ENCODE results near the gene RPL13A. TPM values are rescaled to one million over a fixed set of nuclear protein-coding genes. Genes with fewer than 3 reads are reported as not detected.

Gene RPL13A
- total and polyA plus RNA-seq, 5 donors from 2014 or later, result 1,768 to 3,622 (median 2,937) TPM

- Mint-ChIP-seq H3K27me3 (no peaks in the 10 kb centered on the region), H3K36me3 (peaks cover 24% of the 10 kb centered on the region), H3K9me3 (no peaks in the 10 kb centered on the region), H3K27ac (peak within 1 kb of the TSS; percentile 98 to 99 (median 99)), H3K4me3 (peak within 1 kb of the TSS; percentile 95 to 100 (median 97)), H3K4me1 (peaks cover 7 to 65% (median 32%) of the 10 kb centered on the region in 4 donors)
- H3K9me3 ChIP-seq (ENCODE audit: control insufficient read depth in 2 of 2, low read length in 2 of 2), result no peaks in the 10 kb centered on the region
- peaks cover 26% of the 10 kb centered on the region for H3K36me3 ChIP-seq (ENCODE audit: control insufficient read depth, insufficient read depth, low read length)
- ATAC-seq (ENCODE audit: low read depth in 2 of 2) (peak; percentile 66 to 69), DNase-seq (peak; percentile 91 to 99 (median 95))
- peak within 1 kb of the TSS; percentile 94 for H3K27ac ChIP-seq (ENCODE audit: insufficient read depth, low read length, poor library complexity, severe bottlenecking)
- peaks cover 47% of the 10 kb centered on the region for H3K4me1 ChIP-seq (ENCODE audit: control insufficient read depth, insufficient read depth, low read length, poor library complexity, severe bottlenecking)
- peak within 1 kb of the TSS; percentile 99 for H3K4me3 ChIP-seq (ENCODE audit: low read depth, low read length)
- H3K27me3 ChIP-seq (ENCODE audit: control insufficient read depth, insufficient read depth, low read length), result no peaks in the 10 kb centered on the region
Measured at GRCh38 chr19:49451430-49452181, 35.8 kb upstream of the RPL13A start, which contains the start of gene PIH1D1. PIH1D1 (minus strand) TSS chr19:49451814; CDS start chr19:49451574, 240 bp downstream.

- Mint-ChIP-seq H3K36me3 (peaks cover 27% of the 10 kb centered on the region), H3K9me3 (no peaks in the 10 kb centered on the region), H3K27me3 (no peaks in the 10 kb centered on the region), H3K27ac (peak within 1 kb of the TSS; percentile 98 to 99 (median 99)), H3K4me3 (peak within 1 kb of the TSS; percentile 95 to 100 (median 97)), H3K4me1 (peaks cover 7 to 68% (median 34%) of the 10 kb centered on the region in 4 donors)
- Histone ChIP-seq H3K27me3 (ENCODE audit: control insufficient read depth, insufficient read depth, low read length) (no peaks in the 10 kb centered on the region), H3K9me3 (ENCODE audit: control insufficient read depth in 2 of 2, low read length in 2 of 2) (no peaks in the 10 kb centered on the region), H3K4me3 (ENCODE audit: low read depth, low read length) (peak within 1 kb of the TSS; percentile 99), H3K27ac (ENCODE audit: insufficient read depth, low read length, poor library complexity, severe bottlenecking) (peak within 1 kb of the TSS; percentile 94), H3K36me3 (ENCODE audit: control insufficient read depth, insufficient read depth, low read length) (peaks cover 15% of the 10 kb centered on the region), H3K4me1 (ENCODE audit: control insufficient read depth, insufficient read depth, low read length, poor library complexity, severe bottlenecking) (peaks cover 43% of the 10 kb centered on the region)
- peak; percentile 90 to 92 for ATAC-seq (ENCODE audit: low read depth in 2 of 2)
- peak; percentile 96 to 99 (median 97) for DNase-seq
Measured at GRCh38 chr19:49453013-49453756, 34.2 kb upstream of the RPL13A start, which contains the start of gene ALDH16A1. ALDH16A1 (plus strand) TSS chr19:49453225; CDS start chr19:49453332, 107 bp downstream.

GRCh38 chr19:49453757-49454240, 33.6 kb upstream of the RPL13A start:
- Mint-ChIP-seq H3K4me1 (peaks cover 7 to 62% (median 32%) of the 10 kb centered on the region in 4 donors), H3K27ac (peak overlapping the region; percentile 98 to 99 (median 99)), H3K9me3 (no peaks in the 10 kb centered on the region), H3K27me3 (no peaks in the 10 kb centered on the region), H3K36me3 (peaks cover 20% of the 10 kb centered on the region), H3K4me3 (peak overlapping the region; percentile 94 to 100 (median 96))
- Histone ChIP-seq H3K4me3 (ENCODE audit: low read depth, low read length) (peak overlapping the region; percentile 89), H3K36me3 (ENCODE audit: control insufficient read depth, insufficient read depth, low read length) (peaks cover 12% of the 10 kb centered on the region), H3K27ac (ENCODE audit: insufficient read depth, low read length, poor library complexity, severe bottlenecking) (peak overlapping the region; percentile 94), H3K27me3 (ENCODE audit: control insufficient read depth, insufficient read depth, low read length) (no peaks in the 10 kb centered on the region), H3K4me1 (ENCODE audit: control insufficient read depth, insufficient read depth, low read length, poor library complexity, severe bottlenecking) (peaks cover 37% of the 10 kb centered on the region), H3K9me3 (ENCODE audit: control insufficient read depth in 2 of 2, low read length in 2 of 2) (no peaks in the 10 kb centered on the region)
- DNase-seq (no peak), ATAC-seq (ENCODE audit: low read depth in 2 of 2) (no peak)

GRCh38 chr19:49455773-49456172, 31.6 kb upstream of the RPL13A start:
- Histone ChIP-seq H3K27me3 (ENCODE audit: control insufficient read depth, insufficient read depth, low read length) (no peaks in the 10 kb centered on the region), H3K9me3 (ENCODE audit: control insufficient read depth in 2 of 2, low read length in 2 of 2) (no peaks in the 10 kb centered on the region), H3K36me3 (ENCODE audit: control insufficient read depth, insufficient read depth, low read length) (peaks cover 17% of the 10 kb centered on the region), H3K4me3 (ENCODE audit: low read depth, low read length) (no peak overlapping the region), H3K4me1 (ENCODE audit: control insufficient read depth, insufficient read depth, low read length, poor library complexity, severe bottlenecking) (peaks cover 28% of the 10 kb centered on the region), H3K27ac (ENCODE audit: insufficient read depth, low read length, poor library complexity, severe bottlenecking) (no peak overlapping the region)
- ATAC-seq (ENCODE audit: low read depth in 2 of 2) (no peak), DNase-seq (no peak)
- Mint-ChIP-seq H3K4me3 (peak overlapping the region in 3 of 4 donors; percentile 1 to 64 (median 30)), H3K36me3 (peaks cover 19% of the 10 kb centered on the region), H3K27ac (peak overlapping the region in 2 of 3 donors; percentile 13 to 25), H3K4me1 (peaks cover 7 to 50% (median 24%) of the 10 kb centered on the region in 4 donors), H3K27me3 (no peaks in the 10 kb centered on the region), H3K9me3 (no peaks in the 10 kb centered on the region)

- H3K36me3 ChIP-seq (ENCODE audit: control insufficient read depth, insufficient read depth, low read length), result peaks cover 17% of the 10 kb centered on the region
- H3K4me1 ChIP-seq (ENCODE audit: control insufficient read depth, insufficient read depth, low read length, poor library complexity, severe bottlenecking), result peaks cover 23% of the 10 kb centered on the region
- Mint-ChIP-seq H3K27ac (peak overlapping the region in 2 of 3 donors; percentile 25 to 42), H3K36me3 (peaks cover 18% of the 10 kb centered on the region), H3K27me3 (no peaks in the 10 kb centered on the region), H3K4me3 (peak overlapping the region in 3 of 4 donors; percentile 1 to 64 (median 30)), H3K9me3 (no peaks in the 10 kb centered on the region), H3K4me1 (peaks cover 7 to 48% (median 23%) of the 10 kb centered on the region in 4 donors)
- DNase-seq, result no peak
- no peak for ATAC-seq (ENCODE audit: low read depth in 2 of 2)
- H3K4me3 ChIP-seq (ENCODE audit: low read depth, low read length), result no peak overlapping the region
- H3K9me3 ChIP-seq (ENCODE audit: control insufficient read depth in 2 of 2, low read length in 2 of 2), result no peaks in the 10 kb centered on the region
- H3K27ac ChIP-seq (ENCODE audit: insufficient read depth, low read length, poor library complexity, severe bottlenecking), result no peak overlapping the region
- no peaks in the 10 kb centered on the region for H3K27me3 ChIP-seq (ENCODE audit: control insufficient read depth, insufficient read depth, low read length)
Measured at GRCh38 chr19:49456326-49456725, 31.1 kb upstream of the RPL13A start.

GRCh38 chr19:49458567-49458903, 28.9 kb upstream of the RPL13A start:
- Mint-ChIP-seq H3K4me1 (peaks cover 0 to 27% (median 10%) of the 10 kb centered on the region in 4 donors), H3K4me3 (peak overlapping the region in 1 of 4 donors; percentile 15), H3K9me3 (no peaks in the 10 kb centered on the region), H3K27ac (peak overlapping the region in 1 of 3 donors; percentile 20), H3K36me3 (peaks cover 12% of the 10 kb centered on the region), H3K27me3 (no peaks in the 10 kb centered on the region)
- no peak overlapping the region for H3K4me3 ChIP-seq (ENCODE audit: low read depth, low read length)
- ATAC-seq (ENCODE audit: low read depth in 2 of 2) (no peak), DNase-seq (no peak)
- H3K27me3 ChIP-seq (ENCODE audit: control insufficient read depth, insufficient read depth, low read length), result no peaks in the 10 kb centered on the region
- H3K4me1 ChIP-seq (ENCODE audit: control insufficient read depth, insufficient read depth, low read length, poor library complexity, severe bottlenecking), result peaks cover 10% of the 10 kb centered on the region
- H3K9me3 ChIP-seq (ENCODE audit: control insufficient read depth in 2 of 2, low read length in 2 of 2), result no peaks in the 10 kb centered on the region
- H3K36me3 ChIP-seq (ENCODE audit: control insufficient read depth, insufficient read depth, low read length), result peaks cover 17% of the 10 kb centered on the region
- peak overlapping the region; percentile 45 for H3K27ac ChIP-seq (ENCODE audit: insufficient read depth, low read length, poor library complexity, severe bottlenecking)

- H3K4me1 Mint-ChIP-seq, result peaks cover 0 to 18% (median 6%) of the 10 kb centered on the region in 4 donors
- Histone ChIP-seq H3K27me3 (ENCODE audit: control insufficient read depth, insufficient read depth, low read length) (no peaks in the 10 kb centered on the region), H3K4me1 (ENCODE audit: control insufficient read depth, insufficient read depth, low read length, poor library complexity, severe bottlenecking) (peaks cover 2% of the 10 kb centered on the region), H3K36me3 (ENCODE audit: control insufficient read depth, insufficient read depth, low read length) (peaks cover 17% of the 10 kb centered on the region), H3K9me3 (ENCODE audit: control insufficient read depth in 2 of 2, low read length in 2 of 2) (no peaks in the 10 kb centered on the region), H3K4me3 (ENCODE audit: low read depth, low read length) (no peak overlapping the region), H3K27ac (ENCODE audit: insufficient read depth, low read length, poor library complexity, severe bottlenecking) (no peak overlapping the region)
- no peaks in the 10 kb centered on the region for H3K27me3 Mint-ChIP-seq
- DNase-seq, result no peak
- peak overlapping the region in 1 of 4 donors; percentile 78 for H3K4me3 Mint-ChIP-seq
- ATAC-seq (ENCODE audit: low read depth in 2 of 2), result no peak
- no peak overlapping the region for H3K27ac Mint-ChIP-seq
- no peaks in the 10 kb centered on the region for H3K9me3 Mint-ChIP-seq
- peaks cover 12% of the 10 kb centered on the region for H3K36me3 Mint-ChIP-seq
Measured at GRCh38 chr19:49459388-49459787, 28.0 kb upstream of the RPL13A start.

Data from CD4-positive, CD25-positive, alpha-beta regulatory T cell (primary cell).